Measurements from ENCODE around the gene WNK1.

WNK1 gene

GRCh38 chr12:865614-866013, 113.2 kb downstream of the WNK1 start:
- no peak for TF ChIP-seq CTCF (conservative IDR thresholded peaks at IDR 0.05)

DNA sequence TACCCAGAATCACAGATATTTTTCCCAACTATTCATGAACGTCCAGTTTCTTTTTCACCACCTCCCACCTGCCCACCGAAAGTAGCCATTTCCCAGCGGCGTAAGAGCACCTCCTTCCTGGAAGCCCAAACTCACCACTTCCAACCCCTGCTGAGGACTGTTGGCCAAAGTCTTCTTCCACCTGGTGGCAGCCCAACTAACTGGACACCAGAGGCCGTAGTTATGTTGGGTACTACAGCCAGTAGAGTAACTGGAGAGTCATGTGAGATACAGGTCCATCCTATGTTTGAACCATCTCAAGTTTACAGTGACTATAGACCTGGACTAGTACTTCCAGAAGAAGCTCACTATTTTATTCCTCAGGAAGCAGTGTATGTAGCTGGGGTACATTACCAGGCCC, 115.5 kb downstream of the WNK1 start:
- H3K27ac ChIP-seq: no peak overlapping the region
- TF ChIP-seq CTCF (conservative IDR thresholded peaks at IDR 0.05): no peak

More at GRCh38 chr12:865614-866013, 113.2 kb downstream of the WNK1 start:
- no peak overlapping the region for H3K27ac ChIP-seq

DNA sequence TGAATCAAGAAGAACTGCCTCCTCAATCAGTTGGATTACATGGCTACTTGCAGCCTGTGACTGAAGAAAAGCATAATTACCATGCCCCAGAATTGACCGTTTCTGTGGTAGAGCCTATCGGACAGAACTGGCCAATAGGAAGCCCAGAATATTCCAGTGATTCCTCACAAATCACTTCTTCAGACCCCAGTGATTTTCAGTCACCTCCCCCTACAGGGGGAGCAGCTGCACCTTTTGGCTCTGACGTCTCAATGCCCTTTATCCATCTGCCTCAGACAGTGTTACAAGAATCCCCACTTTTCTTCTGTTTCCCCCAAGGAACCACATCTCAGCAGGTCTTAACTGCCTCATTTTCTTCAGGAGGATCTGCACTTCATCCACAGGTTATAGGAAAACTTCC, 116.3 kb downstream of the WNK1 start:
- TF ChIP-seq CTCF (conservative IDR thresholded peaks at IDR 0.05): no peak
- no peak overlapping the region for H3K27ac ChIP-seq

DNA sequence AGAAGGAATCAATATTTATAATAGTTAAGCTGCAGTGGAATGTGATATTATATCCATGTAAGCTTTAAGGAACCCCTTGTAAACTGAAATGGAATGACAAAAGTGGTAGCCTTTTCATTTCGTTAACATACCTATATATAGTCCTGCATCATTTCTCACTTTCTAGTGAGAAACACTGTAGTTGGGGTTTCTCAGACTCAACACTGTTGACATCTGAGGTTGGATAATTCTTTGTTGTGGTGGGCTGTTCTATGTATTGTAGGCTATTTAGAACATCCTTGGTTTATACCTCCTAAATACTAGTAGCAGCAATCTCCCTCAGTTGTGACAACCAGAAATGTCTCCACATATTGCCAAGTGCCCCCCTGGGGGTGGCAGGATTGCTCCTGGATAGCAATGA, 118.0 kb downstream of the WNK1 start:
- no peak overlapping the region for H3K27ac ChIP-seq
- TF ChIP-seq CTCF (conservative IDR thresholded peaks at IDR 0.05): no peak

DNA sequence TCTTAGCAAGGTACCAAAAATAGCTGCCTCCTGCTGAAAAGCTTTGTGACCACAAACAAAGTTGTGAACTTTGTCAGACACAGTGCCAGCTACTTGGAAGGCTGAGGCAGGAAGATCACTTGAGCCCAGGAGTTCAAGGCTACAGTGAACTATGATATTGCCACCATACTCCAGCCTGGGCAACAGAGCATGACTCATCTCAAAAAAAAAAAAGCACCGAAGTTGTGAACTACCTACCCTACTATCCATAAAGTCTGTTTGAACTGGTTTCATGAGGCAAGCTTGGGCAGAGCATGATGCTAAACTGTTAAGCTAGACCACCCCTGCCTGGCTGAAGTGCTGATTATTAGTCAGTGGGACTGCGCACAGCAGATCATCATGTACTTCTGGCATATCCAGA, 121.6 kb downstream of the WNK1 start:
- TF ChIP-seq CTCF (conservative IDR thresholded peaks at IDR 0.05): no peak

DNA sequence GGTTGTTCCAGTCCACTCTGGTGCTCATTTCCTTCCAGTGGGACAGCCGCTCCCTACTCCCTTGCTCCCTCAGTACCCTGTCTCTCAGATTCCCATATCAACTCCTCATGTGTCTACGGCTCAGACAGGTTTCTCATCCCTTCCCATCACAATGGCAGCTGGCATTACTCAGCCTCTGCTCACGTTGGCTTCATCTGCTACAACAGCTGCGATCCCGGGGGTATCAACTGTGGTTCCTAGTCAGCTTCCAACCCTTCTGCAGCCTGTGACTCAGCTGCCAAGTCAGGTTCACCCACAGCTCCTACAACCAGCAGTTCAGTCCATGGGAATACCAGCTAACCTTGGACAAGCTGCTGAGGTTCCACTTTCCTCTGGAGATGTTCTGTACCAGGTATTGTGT, 127.3 kb downstream of the WNK1 start:
- TF ChIP-seq CTCF (conservative IDR thresholded peaks at IDR 0.05): no peak
- no peak overlapping the region for H3K27ac ChIP-seq

More for the DNA sequence above, 121.6 kb downstream of the WNK1 start:
- no peak overlapping the region for H3K27ac ChIP-seq

GRCh38 chr12:880656-881055, 128.3 kb downstream of the WNK1 start:
- H3K27ac ChIP-seq: no peak overlapping the region
- no peak for TF ChIP-seq CTCF (conservative IDR thresholded peaks at IDR 0.05)

Measured in VCaP (cell line).